H9 (cell line): ENCODE results near the gene TPCN2. TPM values are rescaled to one million over a fixed set of nuclear protein-coding genes. Genes with fewer than 3 reads are reported as not detected.

Experiments used
- DNase-seq: peaks from one replicate; pipeline ENCODE4 v3.0.0-alpha.2; 2017
- H2AFZ ChIP-seq: one replicate; pipeline ENCODE4 v1.6.1; 2013; ENCODE audit warnings: mild to moderate bottlenecking, low read length, control low read depth, moderate library complexity
- H2AK5ac ChIP-seq: 2 replicates; pipeline ENCODE4 v1.6.1; 2013; ENCODE audit warnings: low read length, control low read depth, mixed read lengths; ENCODE audit not compliant: insufficient read length
- H2BK120ac ChIP-seq: one replicate; pipeline ENCODE4 v1.6.1; 2013; ENCODE audit warnings: low read depth, mild to moderate bottlenecking, low read length, control low read depth, inconsistent platforms; ENCODE audit not compliant: poor library complexity, severe bottlenecking
- H2BK12ac ChIP-seq: 2 replicates; pipeline ENCODE4 v1.6.1; 2013; ENCODE audit warnings: low read length, control low read depth, mixed read lengths, low read depth; ENCODE audit not compliant: insufficient read length
- H2BK15ac ChIP-seq: 2 replicates; pipeline ENCODE4 v1.6.1; 2013; ENCODE audit warnings: low read depth, low read length, control low read depth
- H2BK20ac ChIP-seq: one replicate; pipeline ENCODE4 v1.6.1; 2013; ENCODE audit warnings: low read depth, mild to moderate bottlenecking, low read length, control low read depth, inconsistent platforms; ENCODE audit not compliant: poor library complexity, severe bottlenecking
- H2BK5ac ChIP-seq: 2 replicates; pipeline ENCODE4 v1.6.1; 2013; ENCODE audit warnings: low read length, control low read depth, mixed read lengths; ENCODE audit not compliant: insufficient read length
- H3K14ac ChIP-seq: 2 replicates; pipeline ENCODE4 v1.6.1; 2013; ENCODE audit warnings: low read length, control low read depth; ENCODE audit not compliant: insufficient read depth
- H3K18ac ChIP-seq: 2 replicates; pipeline ENCODE4 v1.6.1; 2013; ENCODE audit warnings: low read depth, mild to moderate bottlenecking, mixed read lengths, low read length, control low read depth; ENCODE audit not compliant: insufficient read length
- H3K23ac ChIP-seq: 2 replicates; pipeline ENCODE4 v1.6.1; 2013; ENCODE audit warnings: low read length, control low read depth, mixed read lengths, low read depth; ENCODE audit not compliant: insufficient read length
- H3K23me2 ChIP-seq: 2 replicates; pipeline ENCODE4 v1.6.1; 2013; ENCODE audit warnings: low read depth, mild to moderate bottlenecking, mixed read lengths, low read length, control low read depth; ENCODE audit not compliant: insufficient read length, poor library complexity, severe bottlenecking
- H3K27ac ChIP-seq: 2 replicates; pipeline ENCODE4 v1.5.1; 2013; ENCODE audit warnings: low read length, control low read depth, mixed read lengths, low read depth; ENCODE audit not compliant: insufficient read length
- H3K27me3 ChIP-seq: 2 replicates; pipeline ENCODE4 v1.6.1; 2013; ENCODE audit warnings: low read length, control low read depth, inconsistent platforms; ENCODE audit not compliant: insufficient read depth
- H3K4ac ChIP-seq: 2 replicates; pipeline ENCODE4 v1.6.1; 2013; ENCODE audit warnings: low read depth, mild to moderate bottlenecking, control low read depth, inconsistent platforms, low read length, moderate library complexity
- H3K4me1 ChIP-seq: 2 replicates; pipeline ENCODE4 v1.6.1; 2013; ENCODE audit warnings: low read length, control low read depth, inconsistent platforms; ENCODE audit not compliant: insufficient read depth
- H3K4me2 ChIP-seq: 2 replicates; pipeline ENCODE4 v1.6.1; 2013; ENCODE audit warnings: low read length, control low read depth, mixed read lengths; ENCODE audit not compliant: insufficient read length, insufficient read depth
- H3K56ac ChIP-seq: 2 replicates; pipeline ENCODE4 v1.6.1; 2013; ENCODE audit warnings: low read depth, mild to moderate bottlenecking, mixed read lengths, low read length, control low read depth; ENCODE audit not compliant: insufficient read length
- H3K79me1 ChIP-seq: 2 replicates; pipeline ENCODE4 v1.6.1; 2013; ENCODE audit warnings: low read depth, mild to moderate bottlenecking, moderate library complexity, low read length, control low read depth, inconsistent platforms; ENCODE audit not compliant: insufficient read depth, poor library complexity, severe bottlenecking
- H3K79me2 ChIP-seq: 2 replicates; pipeline ENCODE4 v1.6.1; 2013; ENCODE audit warnings: low read length, control low read depth, inconsistent platforms; ENCODE audit not compliant: insufficient read depth
- H3K9ac ChIP-seq: 2 replicates; pipeline ENCODE4 v1.6.1; 2013; ENCODE audit warnings: low read length, control low read depth, mixed read lengths; ENCODE audit not compliant: insufficient read length; ENCODE audit errors: extremely low read depth
- H3K9me3 ChIP-seq: one replicate; pipeline ENCODE4 v1.6.1; 2013; ENCODE audit warnings: low read depth, low read length, inconsistent platforms; ENCODE audit not compliant: control insufficient read depth
- H3T11ph ChIP-seq: one replicate; pipeline ENCODE4 v1.6.1; 2013; ENCODE audit warnings: mild to moderate bottlenecking, low read length, control low read depth, inconsistent platforms
- H4K20me1 ChIP-seq: one replicate; pipeline ENCODE4 v1.6.1; 2013; ENCODE audit not compliant: control insufficient read depth, insufficient read length, insufficient read depth
- H4K5ac ChIP-seq: 2 replicates; pipeline ENCODE4 v1.6.1; 2013; ENCODE audit warnings: low read depth, mild to moderate bottlenecking, mixed read lengths, low read length, control low read depth; ENCODE audit not compliant: insufficient read length
- H4K8ac ChIP-seq: replicated peaks from 2 replicates; pipeline ENCODE4 v1.6.1; 2013; ENCODE audit warnings: low read length, control low read depth, mixed read lengths, low read depth; ENCODE audit not compliant: insufficient read length
- H4K91ac ChIP-seq: 2 replicates; pipeline ENCODE4 v1.6.1; 2013; ENCODE audit warnings: low read depth, mild to moderate bottlenecking, moderate library complexity, mixed read lengths, low read length, control low read depth; ENCODE audit not compliant: insufficient read length
- H3K27ac Mint-ChIP-seq, 3 experiments: 2 replicates in 2 of 3; 3 replicates in 1 of 3; pipeline ENCODE4 v1.8.0; 2020 to 2021; ENCODE audit warnings: mixed read lengths in 3 of 3, mild to moderate bottlenecking in 1 of 3, moderate library complexity in 1 of 3
- H3K27me3 Mint-ChIP-seq: 2 replicates; pipeline ENCODE4 v1.8.0; 2021; ENCODE audit warnings: low read depth, mild to moderate bottlenecking, moderate library complexity, mixed read lengths
- H3K36me3 Mint-ChIP-seq, 3 experiments: 2 replicates in 2 of 3; 3 replicates in 1 of 3; pipeline ENCODE4 v1.8.0; 2020 to 2021; ENCODE audit warnings: low read depth in 3 of 3, mixed read lengths in 3 of 3; ENCODE audit not compliant: insufficient read depth in 1 of 3
- H3K4me1 Mint-ChIP-seq, 2 experiments: 2 replicates each; pipeline ENCODE4 v1.8.0; 2020; ENCODE audit warnings: mixed read lengths in 2 of 2
- H3K4me3 Mint-ChIP-seq, 2 experiments: 2 replicates in 1 of 2; 3 replicates in 1 of 2; pipeline ENCODE4 v1.8.0; 2020 to 2021; ENCODE audit warnings: mild to moderate bottlenecking in 2 of 2, mixed read lengths in 2 of 2, moderate library complexity in 1 of 2
- H3K9me3 Mint-ChIP-seq, 2 experiments: 2 replicates in 1 of 2; 3 replicates in 1 of 2; pipeline ENCODE4 v1.8.0; 2020; ENCODE audit warnings: mild to moderate bottlenecking in 2 of 2, mixed read lengths in 2 of 2, moderate library complexity in 1 of 2
- CTCF ChIP-seq: fragments of 200-600 bp; sonication (generic); conservative IDR thresholded peaks from 3 replicates; pipeline ENCODE4 v1.8.0; 2021; ENCODE audit warnings: antibody characterized with exemption, mild to moderate bottlenecking
- WGBS: extraction: QIAGEN DNeasy Blood & Tissue Kit; methylation state at CpG from one replicate; pipeline ENCODE4 v1.1.7; 2013; ENCODE audit warnings: missing lambda C conversion rate, low lambda C conversion rate, mixed read lengths; ENCODE audit not compliant: insufficient read length; ENCODE audit errors: extremely low coverage; 5-methylcytosine and 5-hydroxymethylcytosine counted together
- total RNA-seq: library from RNA; stranded (reverse); gene quantifications from 2 replicates; pipeline ENCODE4 v1.2.1, GENCODE V29; 2021

The TPCN2 gene
- total RNA-seq, 1 experiment from 2014 or later, result 16.8 TPM

DNA sequence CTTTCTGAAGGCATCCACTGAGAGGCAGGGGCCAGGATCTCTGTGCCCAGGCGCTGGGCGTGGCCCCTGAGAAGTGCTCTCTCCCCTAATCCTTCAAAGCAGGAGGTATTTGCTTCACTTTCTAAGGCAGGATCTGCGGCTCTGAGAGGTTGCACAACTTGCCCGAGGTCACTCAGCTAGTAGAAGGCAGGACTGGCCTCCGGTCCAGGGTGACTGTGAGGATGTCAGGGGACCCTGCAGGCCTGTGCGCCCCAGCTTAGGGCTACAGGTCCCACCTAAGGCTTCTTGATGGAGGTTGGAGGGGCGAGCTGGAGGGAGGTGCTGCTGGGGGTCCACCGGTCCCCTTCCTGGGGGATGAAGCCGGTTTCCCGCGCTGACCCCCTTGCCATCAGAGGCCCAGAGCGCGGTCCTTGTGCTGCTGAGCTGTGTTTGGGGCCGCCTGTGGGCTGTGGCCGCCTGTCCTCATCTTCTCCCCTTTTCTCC lies 108.0 kb downstream of the TPCN2 start:
- Histone ChIP-seq H2BK20ac (no peak overlapping the region), H4K5ac (no peak overlapping the region), H2AFZ (no peak overlapping the region), H3K18ac (no peak overlapping the region), H3K9me3 (no peaks in the 10 kb centered on the region), H3K14ac (no peak overlapping the region), H3K9ac (no peak overlapping the region), H3K56ac (no peak overlapping the region), H4K20me1 (no peaks in the 10 kb centered on the region), H3K23ac (no peak overlapping the region), H2BK12ac (no peak overlapping the region), H2BK5ac (no peak overlapping the region), H3K79me2 (no peaks in the 10 kb centered on the region), H2BK15ac (no peak overlapping the region), H3K4ac (no peak overlapping the region), H3K23me2 (no peaks in the 10 kb centered on the region), H3K79me1 (no peaks in the 10 kb centered on the region), H4K91ac (no peak overlapping the region), H3K27ac (no peak overlapping the region), H2BK120ac (no peak overlapping the region), H3T11ph (no peak overlapping the region), H3K4me1 (no peaks in the 10 kb centered on the region; the same call in 1 of the 2 replicates), H4K8ac (no peak overlapping the region), H3K27me3 (no peaks in the 10 kb centered on the region), H3K4me2 (no peak overlapping the region), H2AK5ac (no peak overlapping the region)
- no peaks in the 10 kb centered on the region; a peak in 1 of 7 replicates for H3K36me3 Mint-ChIP-seq
- DNase-seq, result no peak
- peak overlapping the region in 1 of 3 experiments; percentile 86; a peak in 2 of 7 replicates for H3K27ac Mint-ChIP-seq
- no peak for TF ChIP-seq CTCF
- H3K9me3 Mint-ChIP-seq, result no peaks in the 10 kb centered on the region
- peaks cover 9% of the 10 kb centered on the region for H3K27me3 Mint-ChIP-seq
- no CpG with 5 or more reads among the region's 15 CpGs for WGBS
- no peak overlapping the region for H3K4me3 Mint-ChIP-seq
- H3K4me1 Mint-ChIP-seq, result peaks cover 19 to 24% of the 10 kb centered on the region in 2 experiments
